Breast epithelium (tissue), 3 donors: ENCODE data around the gene BICD1.

Source experiments
- CTCF ChIP-seq, 3 donors: fragments of 450-650 bp; IDR thresholded peaks; one replicate each; pipeline ENCODE4 v1.5.1; 2016 to 2017; ENCODE audit warnings: antibody characterized with exemption in 3 of 3, mild to moderate bottlenecking in 3 of 3, moderate library complexity in 3 of 3
- POLR2A ChIP-seq: fragments of 450-650 bp; IDR thresholded peaks from one replicate; pipeline ENCODE4 v1.6.1; 2016; ENCODE audit warnings: antibody characterized with exemption, mild to moderate bottlenecking, moderate library complexity

- TF ChIP-seq POLR2A: no peak
- no peak for TF ChIP-seq CTCF (IDR thresholded peaks at IDR 0.05)
Observed at GRCh38 chr12:32170437-32170998, 63.9 kb downstream of the BICD1 start.
